KBM-7 (cell line): ENCODE measurements around the gene SDHC.
"Not testable (repeated sequence)": the region's sequence is repeated elsewhere in the genome, so short reads cannot be mapped to it uniquely, and the experiment has no call there.

Experiments used
- DNase-seq: peaks from one replicate; pipeline ENCODE4 v3.0.0-alpha.2; 2015
- in situ Hi-C: fragments of 300-500 bp; cut with MboI; formaldehyde crosslinking; loops from 2 replicates; pipeline ENCODE4 v1.14.3; 2020; ENCODE audit warnings: low sequenced_read_pairs, low pct_unique_long_range_greater_than_20kb, mixed read lengths

Gene SDHC

DNA sequence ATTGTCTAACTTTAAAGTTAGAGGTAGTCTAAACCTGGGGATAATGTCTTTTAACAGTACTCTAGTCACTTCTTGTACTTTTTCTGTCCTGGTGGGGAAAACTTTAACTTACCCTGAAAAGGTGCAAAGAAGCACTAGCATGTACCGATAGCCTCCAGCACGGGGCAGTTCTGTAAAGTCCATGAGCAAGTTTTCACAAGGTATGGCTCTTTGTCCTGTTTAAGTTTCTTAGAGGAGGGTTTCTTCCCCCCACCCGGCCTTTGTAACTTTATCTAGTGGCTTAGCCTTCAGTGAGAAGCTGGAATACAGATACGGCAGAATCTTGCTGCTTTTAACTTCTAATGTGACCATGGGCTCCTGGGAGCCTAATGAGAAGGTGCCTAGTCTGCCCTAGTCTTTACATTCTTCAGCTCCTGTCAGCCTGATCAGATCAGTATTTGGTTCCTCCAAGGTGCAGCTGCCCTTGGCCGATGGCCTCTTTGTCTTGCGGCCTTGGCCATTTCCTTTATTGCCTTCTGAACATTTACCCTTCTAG is 93.3 kb downstream of the SDHC start:
- in situ Hi-C loops: no loop called here
- DNase-seq: no peak

DNA sequence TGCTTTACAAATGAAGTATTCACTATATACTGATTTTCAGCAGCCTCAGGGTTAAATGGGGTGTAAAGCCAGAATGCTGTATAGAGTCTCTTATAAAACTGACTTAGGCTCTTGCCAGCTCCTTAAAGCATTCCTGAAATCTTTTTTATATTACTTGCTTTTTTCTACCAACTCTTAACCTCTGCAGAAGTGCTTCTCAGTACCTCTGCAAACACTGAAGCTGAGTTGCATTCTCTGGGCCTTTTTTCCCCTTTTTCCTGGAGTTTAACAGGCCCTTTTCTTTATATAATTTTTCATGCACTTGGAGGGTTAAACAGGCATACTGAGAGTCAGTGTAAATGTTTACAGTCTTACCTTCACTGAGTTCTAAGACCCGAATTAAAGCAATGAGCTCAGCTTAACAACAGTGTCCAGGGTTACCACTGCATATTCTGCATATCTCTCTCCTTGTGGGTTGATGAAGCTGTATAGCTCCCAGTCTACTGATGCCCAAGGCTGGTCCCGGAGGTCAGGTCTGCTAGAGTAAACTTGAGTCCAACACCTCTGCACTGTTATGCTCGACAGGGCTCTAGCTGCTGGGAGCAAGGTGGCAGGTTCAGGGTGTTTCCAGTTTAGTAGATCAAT is 94.4 kb downstream of the SDHC start:
- in situ Hi-C loops: no loop called here

DNA sequence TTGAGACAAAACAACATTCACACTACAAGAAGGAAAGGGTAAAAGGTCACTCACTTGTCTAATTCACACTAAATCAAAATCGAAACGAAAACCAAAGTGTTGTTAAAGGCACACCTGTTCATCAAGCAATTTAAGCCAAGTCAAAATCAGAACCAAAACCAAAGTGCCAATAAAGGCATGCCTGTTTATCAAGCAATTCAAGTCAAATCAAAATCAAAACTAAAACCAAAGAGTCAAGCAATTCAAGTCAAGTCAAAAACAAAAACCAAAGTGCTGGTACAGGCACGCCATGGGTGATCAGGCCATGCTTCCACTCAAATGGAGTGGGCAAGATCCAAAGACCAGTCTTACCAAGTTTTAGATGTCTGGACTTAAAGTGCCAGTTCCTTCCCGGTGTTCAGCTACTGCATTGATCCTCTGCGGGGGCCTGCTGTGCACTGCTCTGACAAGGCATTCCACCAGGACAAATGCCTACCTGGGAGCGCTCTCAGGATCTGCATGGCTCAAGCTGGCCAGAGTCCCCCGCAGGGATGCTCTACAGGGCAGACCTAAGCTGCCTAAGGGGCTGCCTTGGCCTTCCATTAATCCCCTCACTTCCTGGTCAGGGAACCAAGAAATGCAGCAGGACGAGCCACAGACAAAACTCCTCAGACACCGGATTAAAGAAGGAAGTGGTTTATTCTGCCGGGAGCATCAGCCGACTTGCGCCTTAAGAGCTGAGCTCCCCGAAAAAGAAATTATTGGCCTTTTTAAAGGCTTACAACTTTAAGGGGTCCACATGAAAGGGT is 95.9 kb downstream of the SDHC start:
- DNase-seq, in situ Hi-C loops: not testable (repeated sequence)

More for the DNA sequence above, 94.4 kb downstream of the SDHC start:
- no peak for DNase-seq

DNA sequence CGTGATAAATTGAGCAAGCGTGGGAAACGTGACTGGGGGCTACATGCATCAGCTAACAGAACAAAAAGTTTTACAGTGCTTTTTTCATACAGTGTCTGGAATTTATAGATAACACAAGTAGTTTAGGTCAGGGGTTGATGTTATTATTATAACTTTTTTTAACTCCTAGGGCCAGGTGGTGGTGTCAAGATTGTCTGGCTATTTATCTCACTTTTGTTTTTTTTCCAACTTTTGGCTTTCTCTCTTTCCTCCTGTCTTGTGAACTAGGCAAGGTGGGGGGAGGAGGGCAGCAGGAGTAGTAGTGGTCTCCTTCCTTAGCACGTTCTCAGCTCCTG is 96.4 kb downstream of the SDHC start:
- DNase-seq, in situ Hi-C loops: not testable (repeated sequence)
